ENCODE results near the gene ACVR1C. TPM values are rescaled to one million over a fixed set of nuclear protein-coding genes. Genes with fewer than 3 reads are reported as not detected.

The ACVR1C gene
- polyA plus RNA-seq, 3 donors: 0.05 TPM; not detected in 2

DNA sequence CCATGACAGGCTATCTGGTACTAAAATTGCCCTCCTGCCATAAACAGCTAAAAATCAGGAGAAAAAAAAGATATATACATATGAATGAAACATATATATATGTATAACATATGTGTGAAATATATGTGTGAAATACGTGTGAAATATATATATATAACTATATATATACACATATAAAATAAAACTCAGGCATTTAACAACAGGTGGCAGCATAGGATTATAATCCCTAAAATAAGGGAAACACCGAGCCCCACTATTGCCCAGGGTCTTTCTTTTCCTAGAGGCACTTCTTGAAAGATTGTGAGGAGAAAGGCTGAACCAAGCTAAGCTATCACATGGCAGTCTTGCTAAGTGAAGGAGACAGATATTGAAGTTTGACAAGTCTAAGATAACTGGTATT, 118.9 kb downstream of the ACVR1C start:
- no peaks in the 10 kb centered on the region for H3K36me3 ChIP-seq (replicated peaks in 1 of 2; ENCODE audit: control insufficient read depth in 1 of 2, insufficient read depth in 2 of 2, low read length in 2 of 2)
- H4K20me1 ChIP-seq (ENCODE audit: insufficient read depth, low read length): no peaks in the 10 kb centered on the region
- Mint-ChIP-seq H3K4me3 (no peak overlapping the region), H3K36me3 (no peaks in the 10 kb centered on the region), H3K4me1 (peaks cover 7% of the 10 kb centered on the region), H3K27me3 (ENCODE audit: low read depth in 3 of 3) (peaks cover 0 to 2% (median 0%) of the 10 kb centered on the region in 3 donors), H3K27ac (no peak overlapping the region), H3K9me3 (peaks cover 0 to 8% (median 3%) of the 10 kb centered on the region in 7 donors)
- no peak for DNase-seq
- intact Hi-C loops (cut with micrococcal nuclease): no loop called here
- no CpG with 5 or more reads among the region's 2 CpGs for WGBS (ENCODE audit: insufficient coverage)
- H3K27ac ChIP-seq (ENCODE audit: low read depth in 1 of 2, low read length in 2 of 2): no peak overlapping the region
- H3K27me3 ChIP-seq (ENCODE audit: control insufficient read depth in 2 of 2, insufficient read depth in 2 of 2, low read length in 2 of 2): no peaks in the 10 kb centered on the region
- no peak overlapping the region for H3K4me3 ChIP-seq (replicated peaks in 1 of 3; ENCODE audit: low read depth in 2 of 3, low read length in 3 of 3)
- H3K9me3 ChIP-seq (replicated peaks in 1 of 2; ENCODE audit: control insufficient read depth in 1 of 2, insufficient read depth in 1 of 2, low read length in 2 of 2): no peaks in the 10 kb centered on the region
- no peak overlapping the region for H3K9ac ChIP-seq (ENCODE audit: insufficient read depth, low read length, poor library complexity, severe bottlenecking)
- H3K4me1 ChIP-seq (ENCODE audit: control insufficient read depth in 1 of 2, insufficient read depth in 2 of 2, low read length in 2 of 2): peaks cover 5 to 10% of the 10 kb centered on the region in 2 donors
- H3K79me2 ChIP-seq (ENCODE audit: insufficient read depth, low read length): no peaks in the 10 kb centered on the region
- TF ChIP-seq, protein P1, sequence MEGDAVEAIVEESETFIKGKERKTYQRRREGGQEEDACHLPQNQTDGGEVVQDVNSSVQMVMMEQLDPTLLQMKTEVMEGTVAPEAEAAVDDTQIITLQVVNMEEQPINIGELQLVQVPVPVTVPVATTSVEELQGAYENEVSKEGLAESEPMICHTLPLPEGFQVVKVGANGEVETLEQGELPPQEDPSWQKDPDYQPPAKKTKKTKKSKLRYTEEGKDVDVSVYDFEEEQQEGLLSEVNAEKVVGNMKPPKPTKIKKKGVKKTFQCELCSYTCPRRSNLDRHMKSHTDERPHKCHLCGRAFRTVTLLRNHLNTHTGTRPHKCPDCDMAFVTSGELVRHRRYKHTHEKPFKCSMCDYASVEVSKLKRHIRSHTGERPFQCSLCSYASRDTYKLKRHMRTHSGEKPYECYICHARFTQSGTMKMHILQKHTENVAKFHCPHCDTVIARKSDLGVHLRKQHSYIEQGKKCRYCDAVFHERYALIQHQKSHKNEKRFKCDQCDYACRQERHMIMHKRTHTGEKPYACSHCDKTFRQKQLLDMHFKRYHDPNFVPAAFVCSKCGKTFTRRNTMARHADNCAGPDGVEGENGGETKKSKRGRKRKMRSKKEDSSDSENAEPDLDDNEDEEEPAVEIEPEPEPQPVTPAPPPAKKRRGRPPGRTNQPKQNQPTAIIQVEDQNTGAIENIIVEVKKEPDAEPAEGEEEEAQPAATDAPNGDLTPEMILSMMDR (IDR thresholded peaks at IDR 0.05): no peak
- H3K4me2 ChIP-seq (replicated peaks; ENCODE audit: extremely low read depth, low read length, poor library complexity, severe bottlenecking): no peak overlapping the region
- no peak overlapping the region for H2AFZ ChIP-seq (ENCODE audit: insufficient read depth, low read depth, low read length, poor library complexity, severe bottlenecking)

DNA sequence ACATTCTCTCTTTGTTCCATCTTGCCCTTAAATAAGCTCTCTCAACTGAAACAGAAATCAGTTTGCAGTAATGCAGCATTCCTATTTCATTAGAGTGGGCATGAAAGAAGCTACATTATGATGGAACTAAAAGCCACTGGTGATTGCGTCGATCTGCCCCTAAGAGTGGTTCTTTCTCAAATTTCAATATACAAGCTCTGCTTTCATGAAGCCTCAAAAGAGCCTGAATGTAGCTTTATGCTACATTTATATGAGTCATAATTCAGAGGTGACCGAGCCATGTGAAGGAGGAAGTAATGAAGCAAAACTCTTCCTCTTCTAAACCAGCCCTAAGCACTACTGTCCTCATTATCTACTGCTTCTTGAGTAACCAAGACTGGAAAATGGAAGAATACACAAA, 120.0 kb downstream of the ACVR1C start:
- Histone ChIP-seq H3K36me3 (replicated peaks in 1 of 2; ENCODE audit: control insufficient read depth in 1 of 2, insufficient read depth in 2 of 2, low read length in 2 of 2) (no peaks in the 10 kb centered on the region), H2AFZ (ENCODE audit: insufficient read depth, low read depth, low read length, poor library complexity, severe bottlenecking) (no peak overlapping the region), H3K9me3 (replicated peaks in 1 of 2; ENCODE audit: control insufficient read depth in 1 of 2, insufficient read depth in 1 of 2, low read length in 2 of 2) (no peaks in the 10 kb centered on the region), H3K4me1 (ENCODE audit: control insufficient read depth in 1 of 2, insufficient read depth in 2 of 2, low read length in 2 of 2) (peaks cover 5 to 10% of the 10 kb centered on the region in 2 donors), H3K27ac (ENCODE audit: low read depth in 1 of 2, low read length in 2 of 2) (no peak overlapping the region), H3K9ac (ENCODE audit: insufficient read depth, low read length, poor library complexity, severe bottlenecking) (no peak overlapping the region), H3K4me2 (replicated peaks; ENCODE audit: extremely low read depth, low read length, poor library complexity, severe bottlenecking) (peak overlapping the region; percentile 20), H3K27me3 (ENCODE audit: control insufficient read depth in 2 of 2, insufficient read depth in 2 of 2, low read length in 2 of 2) (no peaks in the 10 kb centered on the region), H3K79me2 (ENCODE audit: insufficient read depth, low read length) (no peaks in the 10 kb centered on the region), H4K20me1 (ENCODE audit: insufficient read depth, low read length) (no peaks in the 10 kb centered on the region), H3K4me3 (replicated peaks in 1 of 3; ENCODE audit: low read depth in 2 of 3, low read length in 3 of 3) (no peak overlapping the region)
- peak overlapping the region in 4 of 7 donors; percentile 6 to 66 (median 30) for H3K27ac Mint-ChIP-seq
- H3K4me1 Mint-ChIP-seq: peaks cover 7% of the 10 kb centered on the region
- no CpG with 5 or more reads among the region's 3 CpGs for WGBS (ENCODE audit: insufficient coverage)
- TF ChIP-seq, protein P1 (IDR thresholded peaks at IDR 0.05): no peak
- H3K36me3 Mint-ChIP-seq: no peaks in the 10 kb centered on the region
- intact Hi-C loops (cut with micrococcal nuclease): no loop called here
- peaks cover 0 to 8% (median 3%) of the 10 kb centered on the region in 7 donors for H3K9me3 Mint-ChIP-seq
- H3K4me3 Mint-ChIP-seq: no peak overlapping the region
- peaks cover 0 to 2% (median 1%) of the 10 kb centered on the region in 3 donors for H3K27me3 Mint-ChIP-seq (ENCODE audit: low read depth in 3 of 3)
- DNase-seq: peak; percentile 61 to 83 (median 79)

Measured in CD14-positive monocyte (primary cell).